Liver (tissue), 9 donors: ENCODE measurements around the gene DNAJB1. TPM values are rescaled to one million over a fixed set of nuclear protein-coding genes. Genes with fewer than 3 reads are reported as not detected.
"Not testable (repeated sequence)": the region's sequence is repeated elsewhere in the genome, so short reads cannot be mapped to it uniquely, and the experiment has no call there.

ENCODE experiments used
- DNase-seq: peaks from one replicate; pipeline ENCODE4 v3.0.0-alpha.2; 2017; ENCODE audit warnings: low spot score
- H3K27ac ChIP-seq, 2 donors: one replicate each; pipeline ENCODE4 v1.7.0; 2013; ENCODE audit warnings: inconsistent platforms in 2 of 2, low read length in 2 of 2, control low read depth in 1 of 2, low read depth in 1 of 2, mild to moderate bottlenecking in 1 of 2
- H3K27me3 ChIP-seq, 4 donors: one replicate each; pipeline versions ENCODE4 v1.6.1 to v1.7.0; 2013; ENCODE audit warnings: low read length in 3 of 4, inconsistent platforms in 1 of 4, mild to moderate bottlenecking in 1 of 4, moderate library complexity in 1 of 4; ENCODE audit not compliant: control insufficient read depth in 4 of 4, insufficient read depth in 4 of 4
- H3K36me3 ChIP-seq, 4 donors: one replicate each; pipeline versions ENCODE4 v1.6.1 to v1.7.0; 2013; ENCODE audit warnings: low read length in 3 of 4, mild to moderate bottlenecking in 3 of 4, low read depth in 1 of 4, moderate library complexity in 1 of 4; ENCODE audit not compliant: control insufficient read depth in 4 of 4, insufficient read depth in 3 of 4
- H3K4me1 ChIP-seq, 4 donors: one replicate each; pipeline versions ENCODE4 v1.6.1 to v1.7.0; 2013; ENCODE audit warnings: low read length in 3 of 4, mild to moderate bottlenecking in 3 of 4, moderate library complexity in 1 of 4; ENCODE audit not compliant: control insufficient read depth in 4 of 4, insufficient read depth in 4 of 4
- H3K4me3 ChIP-seq, 3 donors: one replicate each; pipeline versions ENCODE4 v1.6.1 to v1.7.0; 2013; ENCODE audit warnings: low read length in 3 of 3, control low read depth in 1 of 3, low read depth in 1 of 3, mild to moderate bottlenecking in 1 of 3
- H3K9ac ChIP-seq, 2 donors: one replicate each; pipeline ENCODE4 v1.7.0; 2013; ENCODE audit warnings: low read length in 2 of 2, mild to moderate bottlenecking in 2 of 2, moderate library complexity in 2 of 2, control low read depth in 1 of 2, low read depth in 1 of 2
- H3K9me3 ChIP-seq, 4 donors: one replicate each; pipeline versions ENCODE4 v1.6.1 to v1.7.0; 2013; ENCODE audit warnings: low read length in 3 of 4; ENCODE audit not compliant: control insufficient read depth in 4 of 4
- CTCF ChIP-seq: fragments of 150-350 bp; IDR thresholded peaks from 2 replicates; pipeline ENCODE4 v1.5.1; 2017; ENCODE audit warnings: improper control_type of control experiment, low read depth, low read length; ENCODE audit not compliant: missing input control
- EGR1 ChIP-seq, 2 donors: IDR thresholded peaks; 2 replicates each; pipeline ENCODE4 v1.6.1; 2016 to 2018; ENCODE audit warnings: antibody characterized with exemption in 2 of 2, low read depth in 2 of 2
- GABPA ChIP-seq, 2 donors: IDR thresholded peaks in 1 of 2; conservative IDR thresholded peaks in 1 of 2; 2 replicates each; pipeline ENCODE4 v1.6.1; 2016; ENCODE audit warnings: antibody characterized with exemption in 2 of 2, mild to moderate bottlenecking in 1 of 2, moderate library complexity in 1 of 2
- HNF4G ChIP-seq: IDR thresholded peaks from 2 replicates; pipeline ENCODE4 v1.6.1; 2016; ENCODE audit warnings: antibody characterized with exemption
- MAX ChIP-seq: IDR thresholded peaks from 2 replicates; pipeline ENCODE4 v1.6.1; 2016; ENCODE audit warnings: antibody characterized with exemption
- RXRA ChIP-seq, 2 donors: IDR thresholded peaks; 2 replicates each; pipeline ENCODE4 v1.6.1; 2017 to 2018; ENCODE audit warnings: antibody characterized with exemption in 2 of 2, mild to moderate bottlenecking in 1 of 2
- YY1 ChIP-seq: IDR thresholded peaks from 2 replicates; pipeline ENCODE4 v1.6.1; 2016; ENCODE audit warnings: antibody characterized with exemption, mild to moderate bottlenecking
- ZBTB33 ChIP-seq: IDR thresholded peaks from 2 replicates; pipeline ENCODE4 v1.6.1; 2016; ENCODE audit warnings: antibody characterized with exemption
- WGBS: extraction: QIAGEN DNeasy Blood & Tissue Kit; methylation state at CpG from one replicate; pipeline ENCODE4 v1.1.7; 2013; 5-methylcytosine and 5-hydroxymethylcytosine counted together
- polyA plus RNA-seq, 2 donors: library from polyadenylated mRNA; stranded (reverse) in 1 of 2; unstranded in 1 of 2; fragments of 200-250 nt in 1 of 2; fragments of >200 nt in 1 of 2; fragmentation: Nextera tagmentation in 1 of 2; extraction: Ambion mirVana in 1 of 2; gene quantifications; one replicate each; pipeline versions ENCODE4 v1.2.1 to v1.2.3, GENCODE V29; 2013 to 2015
- total RNA-seq, 2 donors: library from RNA; depleted of rRNA; stranded (reverse); fragments of >200 nt; gene quantifications; one replicate each; pipeline ENCODE4 v1.2.3, GENCODE V29; 2014
- TF ChIP-seq, protein P1 (sequence below): IDR thresholded peaks from 2 replicates; pipeline ENCODE4 v1.6.1; 2016; ENCODE audit warnings: antibody characterized with exemption, mild to moderate bottlenecking
- TF ChIP-seq, protein P2 (sequence below): IDR thresholded peaks from 2 replicates; pipeline ENCODE4 v1.6.1; 2016; ENCODE audit warnings: antibody characterized with exemption
- donor health status: healthy.
- donor health status: healthy.
- donor health status: healthy.
- donor health status: healthy.
- donor health status: healthy.

The DNAJB1 gene
- total and polyA plus RNA-seq, 4 donors: 29.4 to 43.0 (median 34.5) TPM

DNA sequence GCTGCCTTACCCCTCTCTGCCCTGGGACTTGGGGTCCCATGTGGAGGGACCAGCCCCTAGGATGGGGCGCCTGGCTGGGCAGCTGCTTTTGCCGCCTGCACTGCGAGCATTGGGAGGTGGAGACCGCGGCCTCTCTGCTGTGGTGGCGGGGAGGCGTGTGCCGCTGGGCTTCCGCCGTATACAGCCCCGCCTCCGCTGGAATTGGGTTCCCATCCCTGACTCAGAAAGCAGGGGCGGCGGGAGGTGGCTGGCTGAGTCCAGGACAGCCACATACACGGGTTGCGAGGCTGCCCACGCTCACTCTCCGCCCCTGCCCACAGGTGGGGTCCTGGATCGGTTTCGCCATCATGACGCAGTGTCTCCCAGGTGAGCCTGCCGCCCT, 47.1 kb upstream of the DNAJB1 start:
- Histone ChIP-seq H3K36me3 (peaks cover 0 to 11% (median 1%) of the 10 kb centered on the region in 4 donors), H3K27me3 (no peaks in the 10 kb centered on the region), H3K27ac (no peak overlapping the region), H3K4me1 (peaks cover 0 to 17% (median 12%) of the 10 kb centered on the region in 4 donors), H3K4me3 (no peak overlapping the region), H3K9me3 (no peaks in the 10 kb centered on the region), H3K9ac (no peak overlapping the region)
- DNase-seq: no peak
- WGBS: 93% methylated on average over 22 of the region's 22 CpGs
- TF ChIP-seq MAX (no peak), EGR1 (IDR thresholded peaks at IDR 0.05; ENCODE audit: low read depth in 2 of 2) (no peak), HNF4G (no peak), RXRA (IDR thresholded peaks at IDR 0.05) (no peak), CTCF (no peak), YY1 (no peak), GABPA (IDR thresholded peaks at IDR 0.05 in 1 of 2, conservative IDR thresholded peaks at IDR 0.05 in 1 of 2) (no peak), ZBTB33 (no peak)
- TF ChIP-seq, protein P1, sequence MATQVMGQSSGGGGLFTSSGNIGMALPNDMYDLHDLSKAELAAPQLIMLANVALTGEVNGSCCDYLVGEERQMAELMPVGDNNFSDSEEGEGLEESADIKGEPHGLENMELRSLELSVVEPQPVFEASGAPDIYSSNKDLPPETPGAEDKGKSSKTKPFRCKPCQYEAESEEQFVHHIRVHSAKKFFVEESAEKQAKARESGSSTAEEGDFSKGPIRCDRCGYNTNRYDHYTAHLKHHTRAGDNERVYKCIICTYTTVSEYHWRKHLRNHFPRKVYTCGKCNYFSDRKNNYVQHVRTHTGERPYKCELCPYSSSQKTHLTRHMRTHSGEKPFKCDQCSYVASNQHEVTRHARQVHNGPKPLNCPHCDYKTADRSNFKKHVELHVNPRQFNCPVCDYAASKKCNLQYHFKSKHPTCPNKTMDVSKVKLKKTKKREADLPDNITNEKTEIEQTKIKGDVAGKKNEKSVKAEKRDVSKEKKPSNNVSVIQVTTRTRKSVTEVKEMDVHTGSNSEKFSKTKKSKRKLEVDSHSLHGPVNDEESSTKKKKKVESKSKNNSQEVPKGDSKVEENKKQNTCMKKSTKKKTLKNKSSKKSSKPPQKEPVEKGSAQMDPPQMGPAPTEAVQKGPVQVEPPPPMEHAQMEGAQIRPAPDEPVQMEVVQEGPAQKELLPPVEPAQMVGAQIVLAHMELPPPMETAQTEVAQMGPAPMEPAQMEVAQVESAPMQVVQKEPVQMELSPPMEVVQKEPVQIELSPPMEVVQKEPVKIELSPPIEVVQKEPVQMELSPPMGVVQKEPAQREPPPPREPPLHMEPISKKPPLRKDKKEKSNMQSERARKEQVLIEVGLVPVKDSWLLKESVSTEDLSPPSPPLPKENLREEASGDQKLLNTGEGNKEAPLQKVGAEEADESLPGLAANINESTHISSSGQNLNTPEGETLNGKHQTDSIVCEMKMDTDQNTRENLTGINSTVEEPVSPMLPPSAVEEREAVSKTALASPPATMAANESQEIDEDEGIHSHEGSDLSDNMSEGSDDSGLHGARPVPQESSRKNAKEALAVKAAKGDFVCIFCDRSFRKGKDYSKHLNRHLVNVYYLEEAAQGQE: no peak
- TF ChIP-seq, protein P2, sequence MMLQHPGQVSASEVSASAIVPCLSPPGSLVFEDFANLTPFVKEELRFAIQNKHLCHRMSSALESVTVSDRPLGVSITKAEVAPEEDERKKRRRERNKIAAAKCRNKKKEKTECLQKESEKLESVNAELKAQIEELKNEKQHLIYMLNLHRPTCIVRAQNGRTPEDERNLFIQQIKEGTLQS: no peak

DNA sequence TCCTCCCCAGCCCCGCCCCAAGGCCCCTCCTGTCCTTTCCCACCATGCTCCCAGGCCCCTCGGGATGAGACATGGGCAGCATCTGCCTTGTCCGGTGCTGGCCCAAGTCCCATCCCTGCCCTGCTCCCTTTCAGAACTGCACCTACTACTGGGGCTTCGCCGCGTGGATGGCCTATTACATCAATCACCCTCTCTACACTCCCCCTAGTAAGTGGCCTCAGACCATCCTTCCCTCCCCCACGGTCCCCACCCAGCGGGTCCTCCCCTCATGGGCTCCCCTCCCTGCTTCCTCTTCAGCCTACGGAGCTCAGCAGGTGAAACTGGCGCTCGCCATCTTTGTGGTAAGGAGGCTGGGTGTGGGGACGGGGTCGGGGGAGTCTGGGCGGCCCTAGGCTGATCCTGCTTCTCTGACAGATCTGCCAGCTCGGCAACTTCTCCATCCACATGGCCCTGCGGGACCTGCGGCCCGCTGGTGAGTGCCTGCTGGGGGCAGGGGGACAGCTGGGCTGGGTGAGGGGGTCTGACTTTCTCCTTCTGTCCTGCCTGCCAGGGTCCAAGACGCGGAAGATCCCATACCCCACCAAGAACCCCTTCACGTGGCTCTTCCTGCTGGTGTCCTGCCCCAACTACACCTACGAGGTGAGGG, 46.6 kb upstream of the DNAJB1 start:
- H3K9ac ChIP-seq, DNase-seq, H3K27me3 ChIP-seq, H3K4me3 ChIP-seq, H3K27ac ChIP-seq, H3K9me3 ChIP-seq: not testable (repeated sequence)
- WGBS: 88% methylated on average over 22 of the region's 22 CpGs
- peaks cover 0 to 11% (median 1%) of the 10 kb centered on the region in 4 donors for H3K36me3 ChIP-seq
- H3K4me1 ChIP-seq: peaks cover 0 to 22% (median 17%) of the 10 kb centered on the region in 4 donors
